IPS-20b (cell line): ENCODE results near the gene AKAP8L.

Source experiments
- H3K27ac ChIP-seq: one replicate; pipeline ENCODE4 v1.5.1; 2013; ENCODE audit warnings: low read length
- H3K27me3 ChIP-seq: 2 replicates; pipeline ENCODE4 v1.6.1; 2013; ENCODE audit warnings: mild to moderate bottlenecking, low read length, inconsistent platforms; ENCODE audit not compliant: insufficient read depth
- H3K36me3 ChIP-seq: 2 replicates; pipeline ENCODE4 v1.6.1; 2013; ENCODE audit warnings: low read depth, mild to moderate bottlenecking, inconsistent platforms, low read length, moderate library complexity; ENCODE audit not compliant: insufficient read depth
- H3K4me1 ChIP-seq: 2 replicates; pipeline ENCODE4 v1.6.1; 2013; ENCODE audit warnings: mild to moderate bottlenecking, control low read depth, inconsistent platforms, low read length, moderate library complexity; ENCODE audit not compliant: insufficient read depth
- H3K4me3 ChIP-seq: 2 replicates; pipeline ENCODE4 v1.5.1; 2013; ENCODE audit warnings: mild to moderate bottlenecking, low read length, inconsistent platforms
- H3K9ac ChIP-seq: 2 replicates; pipeline ENCODE4 v1.6.1; 2013; ENCODE audit warnings: low read depth, mild to moderate bottlenecking, inconsistent platforms, low read length, moderate library complexity
- H3K9me3 ChIP-seq: 2 replicates; pipeline ENCODE4 v1.6.1; 2013; ENCODE audit warnings: mild to moderate bottlenecking, low read depth, low read length, inconsistent platforms; ENCODE audit not compliant: insufficient read depth

Gene AKAP8L

GRCh38 chr19:15418579-15419412 is at the start of gene AKAP8L:
AKAP8L (minus strand) TSS chr19:15418988; CDS start chr19:15418923, 65 bp downstream.
- Histone ChIP-seq H3K27me3 (no peaks in the 10 kb centered on the region), H3K9ac (peak within 1 kb of the TSS; percentile 94), H3K36me3 (peaks cover 44% of the 10 kb centered on the region)

GRCh38 chr19:15467734-15468214 is 49.0 kb upstream of the AKAP8L start:
- H3K4me3 ChIP-seq: no peak overlapping the region
- no peaks in the 10 kb centered on the region for H3K36me3 ChIP-seq
- H3K9me3 ChIP-seq: peaks cover 1% of the 10 kb centered on the region; the same call in 1 of the 2 replicates
- no peaks in the 10 kb centered on the region for H3K4me1 ChIP-seq
- H3K27me3 ChIP-seq: peaks cover 61% of the 10 kb centered on the region
- H3K27ac ChIP-seq: no peak overlapping the region
- H3K9ac ChIP-seq: no peak overlapping the region

More at GRCh38 chr19:15418579-15419412, at the start of gene AKAP8L:
- Histone ChIP-seq H3K4me1 (peaks cover 5% of the 10 kb centered on the region; the same call in 1 of the 2 replicates), H3K9me3 (no peaks in the 10 kb centered on the region; the same call in 1 of the 2 replicates), H3K27ac (peak within 1 kb of the TSS; percentile 32), H3K4me3 (peak within 1 kb of the TSS; percentile 84)

GRCh38 chr19:15466851-15467733 is 48.3 kb upstream of the AKAP8L start:
- H3K9me3 ChIP-seq: no peaks in the 10 kb centered on the region; the same call in 1 of the 2 replicates
- no peaks in the 10 kb centered on the region for H3K4me1 ChIP-seq
- H3K27ac ChIP-seq: no peak overlapping the region
- H3K36me3 ChIP-seq: no peaks in the 10 kb centered on the region
- no peak overlapping the region for H3K9ac ChIP-seq
- no peak overlapping the region for H3K4me3 ChIP-seq
- peaks cover 61% of the 10 kb centered on the region for H3K27me3 ChIP-seq

- Histone ChIP-seq H3K36me3 (no peaks in the 10 kb centered on the region), H3K9ac (no peak within 1 kb of the TSS), H3K4me1 (no peaks in the 10 kb centered on the region), H3K9me3 (no peaks in the 10 kb centered on the region; the same call in 1 of the 2 replicates), H3K27me3 (peaks cover 71% of the 10 kb centered on the region), H3K27ac (no peak within 1 kb of the TSS), H3K4me3 (no peak within 1 kb of the TSS)
These were observed 45.9 kb upstream of the AKAP8L start, which contains the start of gene RASAL3 for GRCh38 chr19:15464394-15465385. RASAL3 (minus strand) TSS chr19:15464544; CDS start chr19:15464358, 186 bp downstream.

- no peak overlapping the region for H3K27ac ChIP-seq
- H3K27me3 ChIP-seq: peaks cover 71% of the 10 kb centered on the region
- H3K9me3 ChIP-seq: no peaks in the 10 kb centered on the region
- H3K36me3 ChIP-seq: no peaks in the 10 kb centered on the region
- no peaks in the 10 kb centered on the region for H3K4me1 ChIP-seq
- H3K4me3 ChIP-seq: no peak overlapping the region
- H3K9ac ChIP-seq: no peak overlapping the region
These were observed 45.1 kb upstream of the AKAP8L start for GRCh38 chr19:15463861-15464371.

- Histone ChIP-seq H3K27me3 (peaks cover 71% of the 10 kb centered on the region), H3K9ac (no peak overlapping the region), H3K27ac (no peak overlapping the region), H3K9me3 (no peaks in the 10 kb centered on the region), H3K4me3 (no peak overlapping the region), H3K4me1 (no peaks in the 10 kb centered on the region), H3K36me3 (no peaks in the 10 kb centered on the region)
These were observed 42.9 kb upstream of the AKAP8L start for GRCh38 chr19:15461694-15462093.

- no peaks in the 10 kb centered on the region for H3K9me3 ChIP-seq
- no peaks in the 10 kb centered on the region for H3K36me3 ChIP-seq
- no peaks in the 10 kb centered on the region for H3K4me1 ChIP-seq
- H3K4me3 ChIP-seq: no peak overlapping the region; the same call in 1 of the 2 replicates
- H3K9ac ChIP-seq: no peak overlapping the region
- no peak overlapping the region for H3K27ac ChIP-seq
- peaks cover 90% of the 10 kb centered on the region for H3K27me3 ChIP-seq
These were observed 39.1 kb upstream of the AKAP8L start for GRCh38 chr19:15457701-15458484.

GRCh38 chr19:15456871-15457700 is 38.3 kb upstream of the AKAP8L start:
- no peaks in the 10 kb centered on the region for H3K4me1 ChIP-seq
- no peaks in the 10 kb centered on the region for H3K9me3 ChIP-seq
- H3K4me3 ChIP-seq: peak overlapping the region; percentile 54; the same call in 1 of the 2 replicates
- H3K27me3 ChIP-seq: peaks cover 94% of the 10 kb centered on the region
- H3K36me3 ChIP-seq: no peaks in the 10 kb centered on the region
- no peak overlapping the region for H3K27ac ChIP-seq
- no peak overlapping the region for H3K9ac ChIP-seq

- Histone ChIP-seq H3K9me3 (no peaks in the 10 kb centered on the region), H3K36me3 (no peaks in the 10 kb centered on the region), H3K4me1 (no peaks in the 10 kb centered on the region), H3K27me3 (peaks cover 90% of the 10 kb centered on the region), H3K4me3 (peak overlapping the region; percentile 30; the same call in 1 of the 2 replicates), H3K27ac (no peak overlapping the region), H3K9ac (no peak overlapping the region)
These were observed 37.7 kb upstream of the AKAP8L start for GRCh38 chr19:15456441-15456840.
